Measurements from ENCODE around the gene GAA.

DNA sequence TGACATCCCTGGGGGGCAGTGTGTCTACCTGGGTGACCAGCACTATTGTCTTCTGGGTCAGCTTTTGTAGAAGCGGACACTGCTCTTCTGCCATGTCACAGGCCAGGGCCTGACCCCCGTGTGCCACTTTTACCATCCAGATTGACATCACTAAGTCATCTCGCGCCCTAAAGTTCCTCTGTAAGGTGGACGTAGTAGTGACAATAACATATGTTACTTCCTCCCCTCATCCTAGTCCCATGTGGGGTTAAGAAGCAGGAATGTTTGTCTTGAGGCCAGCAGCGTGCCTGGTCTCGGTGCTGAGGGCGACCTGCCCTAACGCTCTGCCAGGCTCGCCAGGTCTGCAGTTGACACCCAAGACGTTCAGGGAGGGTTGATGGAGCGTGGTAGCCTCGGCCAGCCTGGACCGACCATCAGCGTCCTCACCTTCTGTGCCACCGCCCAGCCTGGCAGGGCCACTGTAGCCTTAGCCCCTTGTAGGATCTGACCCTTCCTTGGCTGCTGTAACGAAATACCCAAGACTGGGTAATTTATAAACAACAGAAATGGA is 20.7 kb downstream of the GAA start:
- no peak for TF ChIP-seq EP300 (IDR thresholded peaks at IDR 0.05)
- TF ChIP-seq, protein P1, sequence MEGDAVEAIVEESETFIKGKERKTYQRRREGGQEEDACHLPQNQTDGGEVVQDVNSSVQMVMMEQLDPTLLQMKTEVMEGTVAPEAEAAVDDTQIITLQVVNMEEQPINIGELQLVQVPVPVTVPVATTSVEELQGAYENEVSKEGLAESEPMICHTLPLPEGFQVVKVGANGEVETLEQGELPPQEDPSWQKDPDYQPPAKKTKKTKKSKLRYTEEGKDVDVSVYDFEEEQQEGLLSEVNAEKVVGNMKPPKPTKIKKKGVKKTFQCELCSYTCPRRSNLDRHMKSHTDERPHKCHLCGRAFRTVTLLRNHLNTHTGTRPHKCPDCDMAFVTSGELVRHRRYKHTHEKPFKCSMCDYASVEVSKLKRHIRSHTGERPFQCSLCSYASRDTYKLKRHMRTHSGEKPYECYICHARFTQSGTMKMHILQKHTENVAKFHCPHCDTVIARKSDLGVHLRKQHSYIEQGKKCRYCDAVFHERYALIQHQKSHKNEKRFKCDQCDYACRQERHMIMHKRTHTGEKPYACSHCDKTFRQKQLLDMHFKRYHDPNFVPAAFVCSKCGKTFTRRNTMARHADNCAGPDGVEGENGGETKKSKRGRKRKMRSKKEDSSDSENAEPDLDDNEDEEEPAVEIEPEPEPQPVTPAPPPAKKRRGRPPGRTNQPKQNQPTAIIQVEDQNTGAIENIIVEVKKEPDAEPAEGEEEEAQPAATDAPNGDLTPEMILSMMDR (IDR thresholded peaks at IDR 0.05), result no peak
